K562 (cell line): ENCODE data around the gene MACF1. TPM values are rescaled to one million over a fixed set of nuclear protein-coding genes. Genes with fewer than 3 reads are reported as not detected.

ENCODE experiments used
- ATAC-seq: fragments of 200-7000 bp; cut with Tn5 transposase; 3 replicates; pipeline ENCODE4 v1.9.1; 2020; ENCODE audit warnings: moderate library complexity
- BruUV-seq: library from RNA; stranded (reverse); fragments of 400-500 nt; replicated peaks from 2 replicates; lab custom pipeline; 2021; lab: Mats Ljungman, UMichigan
- CTCF ChIA-PET: fragments of 300-600 bp; formaldehyde crosslinking; extraction: SDS; loops from one replicate; lab custom pipeline; 2021; ENCODE audit warnings: low intra/inter-chr PET ratio; lab: Yijun Ruan, JAX
- POLR2A ChIA-PET: fragments of 300-600, 350-650 bp; sonication (Branson Sonifier 250); formaldehyde crosslinking; extraction: SDS; loops from one replicate; lab custom pipeline; 2021; ENCODE audit warnings: antibody characterized with exemption, inconsistent platforms; lab: Yijun Ruan, JAX
- DNase-seq, 4 experiments: peaks; one replicate each; pipeline versions ENCODE4 v3.0.0 to v3.0.0-alpha.2; 2011 to 2018; ENCODE audit warnings: low spot score in 3 of 4, mixed read lengths in 3 of 4; ENCODE audit errors: extremely low read depth in 1 of 4
- FAIRE-seq: peaks from 2 replicates; lab custom pipeline; 2011; peaks lifted over from hg19 to GRCh38; lab: Jason Lieb, UNC
- H2AFZ ChIP-seq: 2 replicates; pipeline ENCODE4 v1.6.0; 2011; ENCODE audit warnings: low read depth, low read length, control low read depth, inconsistent platforms
- H3K27ac ChIP-seq: fragments of 200-600 bp; 3 replicates; pipeline ENCODE4 v1.8.0; 2011; ENCODE audit warnings: low read depth, mild to moderate bottlenecking, control low read depth, inconsistent platforms, low read length, moderate library complexity, mixed read lengths; ENCODE audit errors: extremely low read depth
- H3K27me3 ChIP-seq, 2 experiments: fragments of 300-600 bp in 1 of 2; 2 replicates in 1 of 2; 3 replicates in 1 of 2; pipeline versions ENCODE4 v1.6.0 to v1.8.0; 2011; ENCODE audit warnings: inconsistent platforms in 2 of 2, low read length in 2 of 2, mild to moderate bottlenecking in 1 of 2, mixed read lengths in 1 of 2, moderate library complexity in 1 of 2; ENCODE audit not compliant: control insufficient read depth in 2 of 2, insufficient read depth in 2 of 2
- H3K36me3 ChIP-seq: fragments of 300-600 bp; 3 replicates; pipeline ENCODE4 v1.8.0; 2011; ENCODE audit warnings: mild to moderate bottlenecking, low read length, inconsistent platforms; ENCODE audit not compliant: control insufficient read depth, insufficient read depth
- H3K4me1 ChIP-seq, 2 experiments: fragments of 200-600 bp in 1 of 2; replicated peaks in 1 of 2; 2 replicates in 1 of 2; 3 replicates in 1 of 2; pipeline versions ENCODE4 v1.5.1 to v1.8.0; 2011; ENCODE audit warnings: inconsistent platforms in 2 of 2, low read length in 2 of 2, mild to moderate bottlenecking in 1 of 2, mixed read lengths in 1 of 2, moderate library complexity in 1 of 2; ENCODE audit not compliant: control insufficient read depth in 2 of 2, insufficient read depth in 2 of 2
- H3K4me2 ChIP-seq: 2 replicates; pipeline ENCODE4 v1.6.1; 2011; ENCODE audit warnings: low read length, control low read depth, inconsistent platforms, mixed read lengths; ENCODE audit not compliant: insufficient read depth
- H3K4me3 ChIP-seq: fragments of 200-600 bp; sonication (generic), shearing (Covaris generic); 2 replicates; pipeline ENCODE4 v1.5.1; 2016; ENCODE audit warnings: control low read depth, inconsistent platforms
- H3K79me2 ChIP-seq: fragments of 200-600 bp; 3 replicates; pipeline ENCODE4 v1.8.0; 2011; ENCODE audit warnings: low read length, inconsistent platforms; ENCODE audit not compliant: control insufficient read depth, insufficient read depth
- H3K9ac ChIP-seq, 2 experiments: 2 replicates each; pipeline versions ENCODE4 v1.6.0 to v1.6.1; 2011; ENCODE audit warnings: low read depth in 2 of 2, low read length in 2 of 2, control low read depth in 1 of 2, inconsistent platforms in 1 of 2, mild to moderate bottlenecking in 1 of 2, mixed read lengths in 1 of 2; ENCODE audit not compliant: insufficient read depth in 1 of 2
- H3K9me1 ChIP-seq: one replicate; pipeline ENCODE4 v1.6.0; 2011; ENCODE audit warnings: inconsistent platforms, mild to moderate bottlenecking, low read length, moderate library complexity; ENCODE audit not compliant: control insufficient read depth, insufficient read depth
- H3K9me3 ChIP-seq: replicated peaks from 2 replicates; pipeline ENCODE4 v1.5.1; 2011; ENCODE audit warnings: low read depth, low read length, inconsistent platforms; ENCODE audit not compliant: control insufficient read depth, insufficient read depth
- H4K20me1 ChIP-seq: replicated peaks from 2 replicates; pipeline ENCODE4 v1.6.1; 2011; ENCODE audit warnings: low read length, inconsistent platforms, mixed read lengths; ENCODE audit not compliant: control insufficient read depth, insufficient read depth
- CREB3 ChIP-seq: fragments of 450-650 bp; conservative IDR thresholded peaks from 2 replicates; pipeline ENCODE4 v1.6.1; 2016; ENCODE audit warnings: missing genetic modification characterization, low read depth, mild to moderate bottlenecking, missing compliant biosample characterization, moderate library complexity
- ELF4 ChIP-seq: fragments of 450-650 bp; formaldehyde crosslinking; IDR thresholded peaks from 2 replicates; pipeline ENCODE4 v1.4.0; 2022; ENCODE audit warnings: missing genetic modification characterization
- MXI1 ChIP-seq: IDR thresholded peaks from 2 replicates; pipeline ENCODE4 v1.6.1; 2011; ENCODE audit warnings: low read depth, mild to moderate bottlenecking, improper control_type of control experiment, low read length
- NFIX ChIP-seq: fragments of 250-450 bp; sonication (Bioruptor Pico); IDR thresholded peaks from 2 replicates; pipeline ENCODE4 v1.4.0; 2020; ENCODE audit warnings: low read depth, mild to moderate bottlenecking, moderate library complexity
- PTRF ChIP-seq: fragments of 450-650 bp; IDR thresholded peaks from 2 replicates; pipeline ENCODE4 v1.6.1; 2016; ENCODE audit warnings: mild to moderate bottlenecking, missing genetic modification characterization, missing compliant biosample characterization
- SMAD1 ChIP-seq: fragments of 150-350 bp; IDR thresholded peaks from 2 replicates; pipeline ENCODE4 v1.6.1; 2014; ENCODE audit warnings: low read length, low read depth; ENCODE audit not compliant: partially characterized antibody
- SRF ChIP-seq, 2 experiments: fragments of 250-450, 450-650 bp in 1 of 2; sonication (Bioruptor Pico) in 1 of 2; sonication (generic) in 1 of 2; formaldehyde crosslinking; IDR thresholded peaks; 2 replicates each; pipeline versions ENCODE4 v1.5.0 to v1.5.1; 2020 to 2022; ENCODE audit warnings: mild to moderate bottlenecking in 1 of 2, missing genetic modification reagents in 1 of 2
- ZC3H11A ChIP-seq: IDR thresholded peaks from 2 replicates; pipeline ENCODE4 v1.6.1; 2012; ENCODE audit warnings: low read depth, low read length, improper control_type of control experiment
- ZNF717 ChIP-seq: fragments of 250-450 bp; sonication (Bioruptor Pico); IDR thresholded peaks from 2 replicates; pipeline ENCODE4 v1.5.0; 2021
- WGBS: fragments of 100-300 bp; shearing (Covaris generic); methylation state at CpG from one replicate; pipeline ENCODE4 v1.1.6; 2016; ENCODE audit warnings: low coverage, mixed read lengths; ENCODE audit not compliant: insufficient coverage; ENCODE audit errors: missing lambda C conversion rate; 5-methylcytosine and 5-hydroxymethylcytosine counted together
- in situ Hi-C: fragments of 300-500 bp; cut with MboI; formaldehyde crosslinking; loops from 4 replicates; pipeline ENCODE4 v1.15.0; 2018; ENCODE audit warnings: inconsistent platforms, mixed read lengths
- intact Hi-C: fragments of 100-400 bp; cut with micrococcal nuclease; formaldehyde crosslinking; loops from 2 replicates; pipeline ENCODE4 v1.14.2; 2022
- polyA plus RNA-seq, 8 experiments: library from polyadenylated mRNA; depleted of rRNA in 4 of 8; stranded (reverse) in 5 of 8; unstranded in 3 of 8; fragments of >200 nt; fragmentation: Nextera tagmentation in 2 of 8; fragmentation: Illumina TruSeq in 1 of 8; extraction: Ambion mirVana in 2 of 8; extraction: Trizol in 1 of 8; gene quantifications; 2 replicates each; pipeline versions ENCODE4 v1.2.1 to v1.2.3, GENCODE V29; 2011 to 2014; ENCODE audit warnings: inconsistent platforms in 1 of 8, missing spikeins in 1 of 8
- total RNA-seq, 7 experiments: library from RNA; depleted of rRNA in 6 of 7; stranded (reverse); fragments of >200 nt in 6 of 7; fragmentation: Illumina TruSeq in 2 of 7; extraction: Trizol in 2 of 7; gene quantifications; 2 replicates each; pipeline versions ENCODE4 v1.2.1 to v1.2.3, GENCODE V29; 2011 to 2021; ENCODE audit warnings: low replicate concordance in 1 of 7
- TF ChIP-seq, protein P1 (sequence below): IDR thresholded peaks from 2 replicates; pipeline ENCODE4 v1.6.1; 2011; ENCODE audit warnings: borderline replicate concordance, low read depth, mild to moderate bottlenecking, moderate library complexity, low read length; ENCODE audit not compliant: insufficient read depth, poor library complexity, severe bottlenecking

The MACF1 gene
- total and polyA plus RNA-seq, 9 of the 15 experiments (the other 6 are each of a cell fraction or from before 2014, with no cell fraction given): 13.2 to 232 (median 112) TPM

DNA sequence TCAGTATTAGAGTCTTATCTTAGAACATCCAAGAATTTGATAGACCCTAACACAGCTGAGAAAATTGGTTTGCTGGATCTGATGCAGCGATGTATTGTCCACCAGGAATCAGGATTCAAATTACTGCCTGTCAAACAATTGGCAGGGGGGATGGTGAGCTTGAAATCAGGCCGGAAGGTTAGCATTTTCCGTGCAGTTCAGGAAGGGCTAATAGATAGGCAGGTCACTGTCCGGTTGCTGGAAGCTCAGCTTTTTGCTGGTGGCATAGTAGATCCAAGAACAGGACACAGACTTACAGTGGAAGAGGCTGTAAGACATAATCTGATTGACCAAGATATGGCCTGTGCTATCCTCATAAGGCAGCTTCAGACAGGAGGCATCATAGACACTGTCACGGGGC lies 127.2 kb downstream of the MACF1 start:
- BruUV-seq: no TSS peak
- FAIRE-seq (no peak), ATAC-seq (no peak), DNase-seq (no peak)
- WGBS: 87% methylated on average over 5 of the region's 5 CpGs
- TF ChIP-seq ZC3H11A: no peak
- TF ChIP-seq, protein P1, sequence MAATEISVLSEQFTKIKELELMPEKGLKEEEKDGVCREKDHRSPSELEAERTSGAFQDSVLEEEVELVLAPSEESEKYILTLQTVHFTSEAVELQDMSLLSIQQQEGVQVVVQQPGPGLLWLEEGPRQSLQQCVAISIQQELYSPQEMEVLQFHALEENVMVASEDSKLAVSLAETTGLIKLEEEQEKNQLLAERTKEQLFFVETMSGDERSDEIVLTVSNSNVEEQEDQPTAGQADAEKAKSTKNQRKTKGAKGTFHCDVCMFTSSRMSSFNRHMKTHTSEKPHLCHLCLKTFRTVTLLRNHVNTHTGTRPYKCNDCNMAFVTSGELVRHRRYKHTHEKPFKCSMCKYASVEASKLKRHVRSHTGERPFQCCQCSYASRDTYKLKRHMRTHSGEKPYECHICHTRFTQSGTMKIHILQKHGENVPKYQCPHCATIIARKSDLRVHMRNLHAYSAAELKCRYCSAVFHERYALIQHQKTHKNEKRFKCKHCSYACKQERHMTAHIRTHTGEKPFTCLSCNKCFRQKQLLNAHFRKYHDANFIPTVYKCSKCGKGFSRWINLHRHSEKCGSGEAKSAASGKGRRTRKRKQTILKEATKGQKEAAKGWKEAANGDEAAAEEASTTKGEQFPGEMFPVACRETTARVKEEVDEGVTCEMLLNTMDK: no peak
- no peak for TF ChIP-seq MXI1
- no peak for TF ChIP-seq SMAD1
- TF ChIP-seq SRF (CRISPR knock-in tag; IDR thresholded peaks at IDR 0.05): no peak
- no peak for TF ChIP-seq CREB3
- no peak for TF ChIP-seq ZNF717 (CRISPR knock-in tag)
- no peak for TF ChIP-seq NFIX (CRISPR knock-in tag)
- TF ChIP-seq ELF4 (CRISPR knock-in tag): no peak
- TF ChIP-seq PTRF (tag): no peak
- Histone ChIP-seq H4K20me1 (no peaks in the 10 kb centered on the region), H3K36me3 (peaks cover 96% of the 10 kb centered on the region), H3K27me3 (no peaks in the 10 kb centered on the region), H3K9ac (no peak overlapping the region), H2AFZ (no peak overlapping the region), H3K4me3 (no peak overlapping the region), H3K4me1 (no peaks in the 10 kb centered on the region), H3K79me2 (no peaks in the 10 kb centered on the region), H3K9me3 (no peaks in the 10 kb centered on the region), H3K4me2 (no peak overlapping the region), H3K27ac (no peak overlapping the region; the same call in 2 of the 3 replicates), H3K9me1 (no peaks in the 10 kb centered on the region)
- CTCF ChIA-PET: no interaction called here
- in situ Hi-C loops (no loop called here), intact Hi-C loops (no loop called here)
- POLR2A ChIA-PET: interaction anchor here (0.6 to 5.6 kb wide), 3 partner anchors 8 to 62 kb away, joined by 3 to 29 read pairs (median 4); no protein-coding TSS in a partner anchor
